NT2/D1 (cell line): ENCODE data around the gene COX7A1.

Experiments used
- YY1 ChIP-seq: IDR thresholded peaks from 2 replicates; pipeline ENCODE4 v1.6.1; 2011; ENCODE audit not compliant: insufficient read length, insufficient read depth
- ZNF274 ChIP-seq: IDR thresholded peaks from 2 replicates; pipeline ENCODE4 v1.6.1; 2011; ENCODE audit warnings: mild to moderate bottlenecking, low read depth, low read length

- TF ChIP-seq YY1, result no peak
- no peak for TF ChIP-seq ZNF274
Observed at GRCh38 chr19:36115453-36116343, 36.5 kb downstream of the COX7A1 start, which contains the start of gene TBCB.
